Breast epithelium (tissue), 4 donors: ENCODE data around the gene OR10H2. TPM values are rescaled to one million over a fixed set of nuclear protein-coding genes. Genes with fewer than 3 reads are reported as not detected.

Experiments used
- DNase-seq, 2 donors: peaks; one replicate each; pipeline ENCODE4 v3.0.0-alpha.2; 2019; ENCODE audit warnings: low spot score in 2 of 2
- H3K27ac ChIP-seq, 2 donors: fragments of 200-600 bp; sonication (generic) in 1 of 2; one replicate each; pipeline ENCODE4 v1.5.1; 2016 to 2019; ENCODE audit warnings: mild to moderate bottlenecking in 1 of 2
- H3K27me3 ChIP-seq, 2 donors: fragments of 200-600 bp; sonication (generic) in 1 of 2; one replicate each; pipeline versions ENCODE4 v1.5.1 to v1.6.0; 2017 to 2019; ENCODE audit warnings: control low read depth in 1 of 2, mild to moderate bottlenecking in 1 of 2
- H3K36me3 ChIP-seq: fragments of 200-600 bp; one replicate; pipeline ENCODE4 v1.5.1; 2019
- H3K4me1 ChIP-seq, 2 donors: fragments of 200-600 bp; sonication (generic); one replicate each; pipeline ENCODE4 v1.5.1; 2016 to 2019; ENCODE audit warnings: control low read depth in 1 of 2
- H3K4me3 ChIP-seq, 3 donors: fragments of 200-600 bp; sonication (generic); 1 replicate in 2 of 3; 2 replicates in 1 of 3; pipeline ENCODE4 v1.5.1; 2016 to 2019; ENCODE audit warnings: mild to moderate bottlenecking in 3 of 3, moderate library complexity in 2 of 3
- H3K9me3 ChIP-seq, 2 donors: fragments of 200-600 bp; sonication (generic) in 1 of 2; one replicate each; pipeline ENCODE4 v1.5.1; 2016 to 2019; ENCODE audit warnings: control low read depth in 1 of 2
- CTCF ChIP-seq, 3 donors: fragments of 450-650 bp; IDR thresholded peaks; one replicate each; pipeline ENCODE4 v1.5.1; 2016 to 2017; ENCODE audit warnings: antibody characterized with exemption in 3 of 3, mild to moderate bottlenecking in 3 of 3, moderate library complexity in 3 of 3
- POLR2A ChIP-seq: fragments of 450-650 bp; IDR thresholded peaks from one replicate; pipeline ENCODE4 v1.6.1; 2016; ENCODE audit warnings: antibody characterized with exemption, mild to moderate bottlenecking, moderate library complexity
- POLR2AphosphoS5 ChIP-seq, 3 donors: sonication (generic); formaldehyde crosslinking; IDR thresholded peaks; one replicate each; pipeline ENCODE4 v1.6.1; 2017; ENCODE audit warnings: antibody characterized with exemption in 3 of 3
- intact Hi-C: fragments of 100-400 bp; cut with DNase I; formaldehyde crosslinking; loops from one replicate; pipeline ENCODE4 v1.15.1; 2023; ENCODE audit warnings: low total_unique reads
- total RNA-seq, 3 donors: library from RNA; depleted of rRNA; stranded (reverse); fragments of >200 nt; gene quantifications; one replicate each; pipeline ENCODE4 v1.1.0, GENCODE V29; 2016

OR10H2 gene
- total RNA-seq, 3 donors from 2014 or later, result not detected

- H3K4me1 ChIP-seq, result no peaks in the 10 kb centered on the region
- no peak for TF ChIP-seq CTCF (IDR thresholded peaks at IDR 0.05)
- no peak for TF ChIP-seq POLR2AphosphoS5 (IDR thresholded peaks at IDR 0.05)
- TF ChIP-seq POLR2A, result no peak
These were observed 10.0 kb upstream of the OR10H2 start for GRCh38 chr19:15717809-15718208.

GRCh38 chr19:15721268-15721667 lies 6.6 kb upstream of the OR10H2 start:
- DNase-seq, result no peak
- no peaks in the 10 kb centered on the region for H3K36me3 ChIP-seq
- H3K4me3 ChIP-seq, result no peak overlapping the region
- TF ChIP-seq POLR2AphosphoS5 (IDR thresholded peaks at IDR 0.05), result no peak
- TF ChIP-seq CTCF (IDR thresholded peaks at IDR 0.05), result no peak
- no peak for TF ChIP-seq POLR2A
- intact Hi-C loops, result no loop called here
- no peaks in the 10 kb centered on the region for H3K4me1 ChIP-seq
- H3K27me3 ChIP-seq, result peaks cover 0 to 58% of the 10 kb centered on the region in 2 donors
- H3K27ac ChIP-seq, result no peak overlapping the region
- H3K9me3 ChIP-seq, result peaks cover 0 to 4% of the 10 kb centered on the region in 2 donors

More at GRCh38 chr19:15717809-15718208, 10.0 kb upstream of the OR10H2 start:
- no peak for DNase-seq
- intact Hi-C loops, result no loop called here
- H3K9me3 ChIP-seq, result peaks cover 0 to 4% of the 10 kb centered on the region in 2 donors
- H3K27ac ChIP-seq, result no peak overlapping the region
- no peak overlapping the region for H3K4me3 ChIP-seq
- peaks cover 0 to 40% of the 10 kb centered on the region in 2 donors for H3K27me3 ChIP-seq
- no peaks in the 10 kb centered on the region for H3K36me3 ChIP-seq

GRCh38 chr19:15722956-15723355 lies 4.9 kb upstream of the OR10H2 start:
- TF ChIP-seq POLR2A (no peak), CTCF (IDR thresholded peaks at IDR 0.05) (no peak), POLR2AphosphoS5 (IDR thresholded peaks at IDR 0.05) (no peak)
- H3K36me3 ChIP-seq, result no peaks in the 10 kb centered on the region
- intact Hi-C loops, result no loop called here
- H3K4me1 ChIP-seq, result no peaks in the 10 kb centered on the region
- no peak overlapping the region for H3K4me3 ChIP-seq
- no peak for DNase-seq
- H3K9me3 ChIP-seq, result peaks cover 0 to 4% of the 10 kb centered on the region in 2 donors
- peaks cover 0 to 46% of the 10 kb centered on the region in 2 donors for H3K27me3 ChIP-seq
- no peak overlapping the region for H3K27ac ChIP-seq

GRCh38 chr19:15730538-15730937 lies 2.7 kb downstream of the OR10H2 start:
- H3K9me3 ChIP-seq, result no peaks in the 10 kb centered on the region
- peaks cover 0 to 1% of the 10 kb centered on the region in 2 donors for H3K27me3 ChIP-seq
- no peaks in the 10 kb centered on the region for H3K36me3 ChIP-seq
- no peak overlapping the region for H3K4me3 ChIP-seq
- H3K4me1 ChIP-seq, result no peaks in the 10 kb centered on the region
- no peak overlapping the region for H3K27ac ChIP-seq
- TF ChIP-seq CTCF (IDR thresholded peaks at IDR 0.05), result no peak
- DNase-seq, result no peak
- intact Hi-C loops, result no loop called here

GRCh38 chr19:15732388-15732787 lies 4.6 kb downstream of the OR10H2 start:
- TF ChIP-seq POLR2AphosphoS5 (IDR thresholded peaks at IDR 0.05), result no peak
- TF ChIP-seq CTCF (IDR thresholded peaks at IDR 0.05), result no peak
- no peak for TF ChIP-seq POLR2A
- Histone ChIP-seq H3K4me3 (no peak overlapping the region), H3K4me1 (no peaks in the 10 kb centered on the region), H3K27ac (no peak overlapping the region), H3K36me3 (no peaks in the 10 kb centered on the region), H3K27me3 (no peaks in the 10 kb centered on the region), H3K9me3 (no peaks in the 10 kb centered on the region)
- intact Hi-C loops, result no loop called here
- DNase-seq, result no peak
